HepG2 (cell line): ENCODE data around the gene MED28. TPM values are rescaled to one million over a fixed set of nuclear protein-coding genes. Genes with fewer than 3 reads are reported as not detected.

Source experiments
- ARHGAP35 ChIP-seq: sonication (generic); formaldehyde crosslinking; IDR thresholded peaks from 2 replicates; pipeline ENCODE4 v1.9.0; 2022; ENCODE audit warnings: mild to moderate bottlenecking, inconsistent platforms, moderate library complexity, missing genetic modification reagents, borderline replicate concordance
- IRF2 ChIP-seq: IDR thresholded peaks from 2 replicates; pipeline ENCODE4 v1.6.1; 2018; ENCODE audit warnings: missing genetic modification reagents, missing compliant biosample characterization
- KDM1A ChIP-seq: IDR thresholded peaks from 2 replicates; pipeline ENCODE4 v1.6.1; 2016; ENCODE audit warnings: missing compliant biosample characterization
- KDM6A ChIP-seq: IDR thresholded peaks from 2 replicates; pipeline ENCODE4 v1.6.1; 2016; ENCODE audit warnings: low read depth
- KLF16 ChIP-seq, 2 experiments: sonication (generic) in 1 of 2; formaldehyde crosslinking in 1 of 2; IDR thresholded peaks; 2 replicates each; pipeline versions ENCODE4 v1.6.1 to v1.8.0; 2016 to 2023; ENCODE audit warnings: missing genetic modification reagents in 2 of 2, missing compliant biosample characterization in 1 of 2
- MAZ ChIP-seq, 2 experiments: sonication (generic) in 1 of 2; formaldehyde crosslinking in 1 of 2; IDR thresholded peaks; 2 replicates each; pipeline versions ENCODE4 v1.5.0 to v1.6.1; 2012 to 2020; ENCODE audit warnings: low read depth in 2 of 2, mild to moderate bottlenecking in 2 of 2, borderline replicate concordance in 1 of 2, improper control_type of control experiment in 1 of 2, low read length in 1 of 2, missing genetic modification reagents in 1 of 2, moderate library complexity in 1 of 2
- MNT ChIP-seq: fragments of 450-650 bp; IDR thresholded peaks from 2 replicates; pipeline ENCODE4 v1.6.1; 2016
- NFATC3 ChIP-seq: sonication (generic); formaldehyde crosslinking; IDR thresholded peaks from 2 replicates; pipeline ENCODE4 v1.5.1; 2020; ENCODE audit warnings: mild to moderate bottlenecking, missing genetic modification reagents
- PCBP2 ChIP-seq: fragments of 200-400 bp; formaldehyde crosslinking; optimal IDR thresholded peaks from 2 replicates; pipeline ENCODE3; 2018; ENCODE audit warnings: low read length, low read depth; ENCODE audit not compliant: poor library complexity, severe bottlenecking
- POLR2A ChIP-seq, 2 experiments: IDR thresholded peaks; 2 replicates each; pipeline ENCODE4 v1.6.1; 2011; ENCODE audit warnings: low read depth in 2 of 2, low read length in 2 of 2, mild to moderate bottlenecking in 1 of 2, moderate library complexity in 1 of 2; ENCODE audit not compliant: insufficient read depth in 1 of 2
- SKI ChIP-seq: fragments of 450-650 bp; IDR thresholded peaks from one replicate; pipeline ENCODE4 v1.6.1; 2018; ENCODE audit warnings: mild to moderate bottlenecking; ENCODE audit not compliant: partially characterized antibody
- ZNF124 ChIP-seq: sonication (generic); formaldehyde crosslinking; IDR thresholded peaks from 2 replicates; pipeline ENCODE4 v1.4.0; 2020; ENCODE audit warnings: missing genetic modification reagents
- ZNF136 ChIP-seq: sonication (generic); formaldehyde crosslinking; IDR thresholded peaks from 2 replicates; pipeline ENCODE4 v1.8.1; 2022; ENCODE audit warnings: low read depth, mild to moderate bottlenecking, moderate library complexity, missing genetic modification reagents
- ZNF275 ChIP-seq: sonication (generic); formaldehyde crosslinking; IDR thresholded peaks from 2 replicates; pipeline ENCODE4 v1.8.0; 2022; ENCODE audit warnings: missing genetic modification reagents, mild to moderate bottlenecking, inconsistent platforms, borderline replicate concordance
- ZNF605 ChIP-seq: sonication (generic); formaldehyde crosslinking; IDR thresholded peaks from 2 replicates; pipeline ENCODE4 v1.8.0; 2022; ENCODE audit warnings: mild to moderate bottlenecking, missing genetic modification reagents
- polyA plus RNA-seq, 8 experiments: library from polyadenylated mRNA; depleted of rRNA in 3 of 8; stranded (reverse) in 7 of 8; unstranded in 1 of 8; fragments of >200 nt; fragmentation: Illumina TruSeq in 4 of 8; extraction: Trizol in 4 of 8; gene quantifications; 2 replicates each; pipeline versions ENCODE4 v1.2.1 to v1.2.3, GENCODE V29; 2011 to 2016; ENCODE audit warnings: low read depth in 4 of 8, missing spikeins in 1 of 8, mixed read lengths in 1 of 8; ENCODE audit not compliant: insufficient read depth in 1 of 8
- total RNA-seq, 5 experiments: library from RNA; depleted of rRNA; stranded (reverse); fragments of >200 nt; fragmentation: Illumina TruSeq; extraction: Trizol; gene quantifications; 2 replicates each; pipeline ENCODE4 v1.2.3, GENCODE V29; 2016; ENCODE audit warnings: low read depth in 1 of 5
- TF ChIP-seq, protein P1 (sequence below): sonication (generic); formaldehyde crosslinking; IDR thresholded peaks from 2 replicates; pipeline ENCODE4 v1.4.0; 2020; ENCODE audit warnings: missing genetic modification reagents
- TF ChIP-seq, protein P2 (sequence below): sonication (generic); formaldehyde crosslinking; IDR thresholded peaks from 2 replicates; pipeline ENCODE4 v1.5.1; 2020; ENCODE audit warnings: mild to moderate bottlenecking, missing genetic modification reagents, moderate library complexity
- TF ChIP-seq, protein P3 (sequence below): sonication (generic); formaldehyde crosslinking; IDR thresholded peaks from 2 replicates; pipeline ENCODE4 v1.4.0; 2020; ENCODE audit warnings: missing genetic modification reagents
- TF ChIP-seq, protein P4 (sequence below): IDR thresholded peaks from 2 replicates; pipeline ENCODE4 v1.6.1; 2016; ENCODE audit warnings: mild to moderate bottlenecking, missing biosample characterization, missing genetic modification reagents

The MED28 gene
- total and polyA plus RNA-seq, 2 of the 13 experiments (the other 11 are each of a cell fraction or from before 2014, with no cell fraction given): 41.3 to 65.7 TPM

DNA sequence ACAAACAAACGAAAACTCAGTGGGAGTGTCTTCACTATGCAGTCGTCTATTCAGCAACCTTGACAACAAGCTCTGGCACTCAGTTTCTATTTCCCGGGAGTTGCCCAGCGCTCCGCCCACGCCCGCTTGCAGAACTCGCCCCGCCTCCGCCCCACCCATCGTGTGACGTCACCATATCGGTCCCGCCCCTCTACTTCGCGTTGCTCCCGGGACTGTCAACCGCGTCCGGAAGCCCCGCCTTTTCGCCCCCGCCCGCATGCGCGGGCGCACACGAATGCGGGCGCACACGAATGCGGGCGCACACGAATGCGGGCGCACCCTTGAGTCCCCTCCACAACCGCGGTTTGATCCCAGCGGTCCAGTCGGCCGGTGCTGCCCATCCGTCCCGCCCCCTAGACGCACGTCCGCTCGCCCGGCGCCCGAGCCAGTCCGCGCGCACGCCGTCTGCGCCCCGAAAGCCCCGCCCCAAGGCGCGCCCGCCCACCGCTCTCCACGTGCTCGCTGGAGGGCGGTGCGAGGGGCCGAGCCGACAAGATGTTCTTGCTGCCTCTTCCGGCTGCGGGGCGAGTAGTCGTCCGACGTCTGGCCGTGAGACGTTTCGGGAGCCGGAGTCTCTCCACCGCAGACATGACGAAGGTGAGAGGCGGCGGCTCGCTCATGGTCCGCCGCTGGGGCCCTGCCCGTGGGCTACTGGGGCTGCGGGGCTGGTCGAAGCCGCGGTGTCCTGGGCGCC, 37.3 kb upstream of the MED28 start, which contains the start of gene LAP3 (continued):
- TF ChIP-seq, protein P1, sequence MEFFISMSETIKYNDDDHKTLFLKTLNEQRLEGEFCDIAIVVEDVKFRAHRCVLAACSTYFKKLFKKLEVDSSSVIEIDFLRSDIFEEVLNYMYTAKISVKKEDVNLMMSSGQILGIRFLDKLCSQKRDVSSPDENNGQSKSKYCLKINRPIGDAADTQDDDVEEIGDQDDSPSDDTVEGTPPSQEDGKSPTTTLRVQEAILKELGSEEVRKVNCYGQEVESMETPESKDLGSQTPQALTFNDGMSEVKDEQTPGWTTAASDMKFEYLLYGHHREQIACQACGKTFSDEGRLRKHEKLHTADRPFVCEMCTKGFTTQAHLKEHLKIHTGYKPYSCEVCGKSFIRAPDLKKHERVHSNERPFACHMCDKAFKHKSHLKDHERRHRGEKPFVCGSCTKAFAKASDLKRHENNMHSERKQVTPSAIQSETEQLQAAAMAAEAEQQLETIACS (CRISPR knock-in tag): peak; percentile 86; the same call in 1 of the 2 replicates
- TF ChIP-seq PCBP2 (no peak), KDM6A (CRISPR knock-in tag) (no peak), MAZ (IDR thresholded peaks at IDR 0.05; ENCODE audit: borderline replicate concordance, low read depth, low read length) (peak; percentile 95), MAZ (CRISPR knock-in tag; IDR thresholded peaks at IDR 0.05; ENCODE audit: low read depth) (peak; percentile 85), SKI (no peak), KDM1A (CRISPR knock-in tag) (no peak), MNT (peak; percentile 87), POLR2A (IDR thresholded peaks at IDR 0.05; ENCODE audit: insufficient read depth in 1 of 2, low read depth in 2 of 2, low read length in 2 of 2) (peak; percentile 89 to 92), KLF16 (CRISPR knock-in tag; IDR thresholded peaks at IDR 0.05) (peak in 1 of 2 experiments; percentile 89; a peak in 2 of 4 replicates), ZNF136 (CRISPR knock-in tag) (no peak), ZNF124 (CRISPR knock-in tag) (no peak; the same call in 1 of the 2 replicates), ZNF275 (CRISPR knock-in tag) (no peak), IRF2 (peak; percentile 70; the same call in 1 of the 2 replicates), ARHGAP35 (peak; percentile 56), NFATC3 (CRISPR knock-in tag) (no peak), ZNF605 (CRISPR knock-in tag) (peak; percentile 47)
- TF ChIP-seq, protein P2, sequence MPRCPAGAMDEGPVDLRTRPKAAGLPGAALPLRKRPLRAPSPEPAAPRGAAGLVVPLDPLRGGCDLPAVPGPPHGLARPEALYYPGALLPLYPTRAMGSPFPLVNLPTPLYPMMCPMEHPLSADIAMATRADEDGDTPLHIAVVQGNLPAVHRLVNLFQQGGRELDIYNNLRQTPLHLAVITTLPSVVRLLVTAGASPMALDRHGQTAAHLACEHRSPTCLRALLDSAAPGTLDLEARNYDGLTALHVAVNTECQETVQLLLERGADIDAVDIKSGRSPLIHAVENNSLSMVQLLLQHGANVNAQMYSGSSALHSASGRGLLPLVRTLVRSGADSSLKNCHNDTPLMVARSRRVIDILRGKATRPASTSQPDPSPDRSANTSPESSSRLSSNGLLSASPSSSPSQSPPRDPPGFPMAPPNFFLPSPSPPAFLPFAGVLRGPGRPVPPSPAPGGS (CRISPR knock-in tag): peak; percentile 78
- TF ChIP-seq, protein P3, sequence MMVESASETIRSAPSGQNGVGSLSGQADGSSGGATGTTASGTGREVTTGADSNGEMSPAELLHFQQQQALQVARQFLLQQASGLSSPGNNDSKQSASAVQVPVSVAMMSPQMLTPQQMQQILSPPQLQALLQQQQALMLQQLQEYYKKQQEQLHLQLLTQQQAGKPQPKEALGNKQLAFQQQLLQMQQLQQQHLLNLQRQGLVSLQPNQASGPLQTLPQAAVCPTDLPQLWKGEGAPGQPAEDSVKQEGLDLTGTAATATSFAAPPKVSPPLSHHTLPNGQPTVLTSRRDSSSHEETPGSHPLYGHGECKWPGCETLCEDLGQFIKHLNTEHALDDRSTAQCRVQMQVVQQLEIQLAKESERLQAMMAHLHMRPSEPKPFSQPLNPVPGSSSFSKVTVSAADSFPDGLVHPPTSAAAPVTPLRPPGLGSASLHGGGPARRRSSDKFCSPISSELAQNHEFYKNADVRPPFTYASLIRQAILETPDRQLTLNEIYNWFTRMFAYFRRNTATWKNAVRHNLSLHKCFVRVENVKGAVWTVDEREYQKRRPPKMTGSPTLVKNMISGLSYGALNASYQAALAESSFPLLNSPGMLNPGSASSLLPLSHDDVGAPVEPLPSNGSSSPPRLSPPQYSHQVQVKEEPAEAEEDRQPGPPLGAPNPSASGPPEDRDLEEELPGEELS (CRISPR knock-in tag): 0 out of 2 replicates have a peak, but pooled peaks have one; percentile 12
- TF ChIP-seq, protein P4, sequence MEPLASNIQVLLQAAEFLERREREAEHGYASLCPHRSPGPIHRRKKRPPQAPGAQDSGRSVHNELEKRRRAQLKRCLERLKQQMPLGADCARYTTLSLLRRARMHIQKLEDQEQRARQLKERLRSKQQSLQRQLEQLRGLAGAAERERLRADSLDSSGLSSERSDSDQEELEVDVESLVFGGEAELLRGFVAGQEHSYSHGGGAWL: peak; percentile 96
